Osteoblast (primary cell): ENCODE data around the gene RNF31. TPM values are rescaled to one million over a fixed set of nuclear protein-coding genes. Genes with fewer than 3 reads are reported as not detected.

ENCODE experiments used
- DNase-seq: peaks from one replicate; pipeline ENCODE4 v3.0.0; 2011; ENCODE audit warnings: low spot score, mixed read lengths; ENCODE audit not compliant: insufficient read length; ENCODE audit errors: missing footprints
- H2AFZ ChIP-seq: 2 replicates; pipeline ENCODE4 v1.6.0; 2011; ENCODE audit warnings: mild to moderate bottlenecking, low read length
- H3K27ac ChIP-seq: 2 replicates; pipeline ENCODE4 v1.5.1; 2011; ENCODE audit warnings: mild to moderate bottlenecking, low read depth, low read length, moderate library complexity
- H3K27me3 ChIP-seq: 2 replicates; pipeline ENCODE4 v1.6.0; 2012; ENCODE audit warnings: mild to moderate bottlenecking, control low read depth, inconsistent platforms, low read length, moderate library complexity; ENCODE audit not compliant: insufficient read depth
- H3K36me3 ChIP-seq: 2 replicates; pipeline ENCODE4 v1.5.1; 2011; ENCODE audit warnings: mild to moderate bottlenecking, low read length, control low read depth, moderate library complexity; ENCODE audit not compliant: insufficient read depth
- H3K4me1 ChIP-seq: 2 replicates; pipeline ENCODE4 v1.5.1; 2011; ENCODE audit warnings: mild to moderate bottlenecking, low read length, control low read depth, moderate library complexity; ENCODE audit not compliant: insufficient read depth
- H3K4me2 ChIP-seq: 2 replicates; pipeline ENCODE4 v1.6.0; 2011; ENCODE audit warnings: mild to moderate bottlenecking, low read length; ENCODE audit not compliant: insufficient read depth
- H3K4me3 ChIP-seq: fragments of 200-600 bp; sonication (generic); 3 replicates; pipeline ENCODE4 v1.5.1; 2012; ENCODE audit warnings: mild to moderate bottlenecking, low read length, inconsistent platforms; ENCODE audit not compliant: insufficient read depth
- H3K79me2 ChIP-seq: 2 replicates; pipeline ENCODE4 v1.6.0; 2012; ENCODE audit warnings: mild to moderate bottlenecking, low read length, control low read depth, inconsistent platforms; ENCODE audit not compliant: insufficient read depth
- H3K9me3 ChIP-seq: 2 replicates; pipeline ENCODE4 v1.5.1; 2011; ENCODE audit warnings: low read depth, low read length, control low read depth
- H4K20me1 ChIP-seq: 2 replicates; pipeline ENCODE4 v1.6.0; 2012; ENCODE audit warnings: mild to moderate bottlenecking, low read length, control low read depth; ENCODE audit not compliant: insufficient read depth
- CTCF ChIP-seq: IDR thresholded peaks from 2 replicates; pipeline ENCODE4 v1.5.1; 2011; ENCODE audit warnings: mild to moderate bottlenecking, low read depth, low read length, moderate library complexity; ENCODE audit errors: extremely low read depth
- total RNA-seq: library from RNA; depleted of rRNA; stranded (reverse); fragments of >200 nt; gene quantifications from 2 replicates; pipeline ENCODE4 v1.2.3, GENCODE V29; 2012

The RNF31 gene
- total RNA-seq, 1 donor: 49.6 TPM

- no peak overlapping the region for H3K4me2 ChIP-seq
- no peak overlapping the region for H3K27ac ChIP-seq
Measured at GRCh38 chr14:24130717-24131548, 16.4 kb upstream of the RNF31 start.

DNA sequence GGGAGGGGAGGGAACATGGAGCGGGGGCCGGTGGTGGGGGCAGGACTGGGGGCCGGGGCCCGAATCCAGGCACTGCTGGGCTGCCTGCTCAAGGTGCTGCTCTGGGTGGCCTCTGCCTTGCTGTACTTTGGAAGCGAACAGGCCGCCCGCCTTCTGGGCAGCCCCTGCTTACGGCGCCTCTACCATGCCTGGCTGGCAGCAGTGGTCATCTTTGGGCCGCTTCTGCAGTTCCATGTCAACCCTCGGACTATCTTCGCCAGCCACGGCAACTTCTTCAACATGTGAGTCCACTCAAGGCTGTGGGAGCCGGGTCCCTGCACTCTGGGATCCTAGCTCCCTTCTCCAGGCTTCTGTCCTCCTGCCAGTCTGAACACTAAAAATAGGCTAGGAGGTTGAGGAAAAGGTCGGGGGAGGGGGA lies 15.7 kb upstream of the RNF31 start:
- H3K27ac ChIP-seq: no peak overlapping the region

More at GRCh38 chr14:24130717-24131548, 16.4 kb upstream of the RNF31 start:
- H3K27me3 ChIP-seq: no peaks in the 10 kb centered on the region
- peak; percentile 54 for DNase-seq
- no peaks in the 10 kb centered on the region for H3K9me3 ChIP-seq
- no peaks in the 10 kb centered on the region for H4K20me1 ChIP-seq
- peaks cover 4% of the 10 kb centered on the region for H3K4me1 ChIP-seq
- H3K79me2 ChIP-seq: no peaks in the 10 kb centered on the region
- H3K4me3 ChIP-seq: no peak overlapping the region
- no peak for TF ChIP-seq CTCF
- H3K36me3 ChIP-seq: no peaks in the 10 kb centered on the region
- no peak overlapping the region for H2AFZ ChIP-seq

GRCh38 chr14:24132061-24132685 lies 15.1 kb upstream of the RNF31 start:
- H3K9me3 ChIP-seq: no peaks in the 10 kb centered on the region
- no peak overlapping the region for H2AFZ ChIP-seq
- no peaks in the 10 kb centered on the region for H3K27me3 ChIP-seq
- peaks cover 11% of the 10 kb centered on the region for H3K4me1 ChIP-seq
- no peak for DNase-seq
- peaks cover 12% of the 10 kb centered on the region for H3K79me2 ChIP-seq
- peaks cover 3% of the 10 kb centered on the region for H4K20me1 ChIP-seq
- no peak for TF ChIP-seq CTCF
- H3K4me2 ChIP-seq: no peak overlapping the region
- H3K27ac ChIP-seq: no peak overlapping the region
- H3K36me3 ChIP-seq: peaks cover under 1% of the 10 kb centered on the region
- H3K4me3 ChIP-seq: no peak overlapping the region

More for the DNA sequence above, 15.7 kb upstream of the RNF31 start:
- Histone ChIP-seq H3K4me3 (no peak overlapping the region), H3K36me3 (no peaks in the 10 kb centered on the region), H4K20me1 (no peaks in the 10 kb centered on the region), H2AFZ (no peak overlapping the region), H3K4me1 (peaks cover 5% of the 10 kb centered on the region), H3K4me2 (no peak overlapping the region), H3K9me3 (no peaks in the 10 kb centered on the region), H3K79me2 (peaks cover 6% of the 10 kb centered on the region), H3K27me3 (no peaks in the 10 kb centered on the region)
- no peak for TF ChIP-seq CTCF
- peak; percentile 56 for DNase-seq

GRCh38 chr14:24132976-24133375 lies 14.3 kb upstream of the RNF31 start:
- peaks cover 3% of the 10 kb centered on the region for H4K20me1 ChIP-seq
- H3K36me3 ChIP-seq: peaks cover 9% of the 10 kb centered on the region
- no peak overlapping the region for H2AFZ ChIP-seq
- no peaks in the 10 kb centered on the region for H3K27me3 ChIP-seq
- peak; percentile 69 for DNase-seq
- TF ChIP-seq CTCF: no peak
- no peak overlapping the region for H3K4me3 ChIP-seq
- H3K4me2 ChIP-seq: no peak overlapping the region
- H3K27ac ChIP-seq: no peak overlapping the region
- H3K9me3 ChIP-seq: no peaks in the 10 kb centered on the region
- H3K79me2 ChIP-seq: peaks cover 20% of the 10 kb centered on the region
- peaks cover 12% of the 10 kb centered on the region for H3K4me1 ChIP-seq
